CD4-positive, alpha-beta T cell treated with Interleukin-4 for 1 hour (primary cell): ENCODE results near the gene IGSF9B.

Experiments used
- DNase-seq, 2 donors: peaks; one replicate each; pipeline ENCODE4 v3.0.0-alpha.2; 2020 to 2022

The IGSF9B gene

DNA sequence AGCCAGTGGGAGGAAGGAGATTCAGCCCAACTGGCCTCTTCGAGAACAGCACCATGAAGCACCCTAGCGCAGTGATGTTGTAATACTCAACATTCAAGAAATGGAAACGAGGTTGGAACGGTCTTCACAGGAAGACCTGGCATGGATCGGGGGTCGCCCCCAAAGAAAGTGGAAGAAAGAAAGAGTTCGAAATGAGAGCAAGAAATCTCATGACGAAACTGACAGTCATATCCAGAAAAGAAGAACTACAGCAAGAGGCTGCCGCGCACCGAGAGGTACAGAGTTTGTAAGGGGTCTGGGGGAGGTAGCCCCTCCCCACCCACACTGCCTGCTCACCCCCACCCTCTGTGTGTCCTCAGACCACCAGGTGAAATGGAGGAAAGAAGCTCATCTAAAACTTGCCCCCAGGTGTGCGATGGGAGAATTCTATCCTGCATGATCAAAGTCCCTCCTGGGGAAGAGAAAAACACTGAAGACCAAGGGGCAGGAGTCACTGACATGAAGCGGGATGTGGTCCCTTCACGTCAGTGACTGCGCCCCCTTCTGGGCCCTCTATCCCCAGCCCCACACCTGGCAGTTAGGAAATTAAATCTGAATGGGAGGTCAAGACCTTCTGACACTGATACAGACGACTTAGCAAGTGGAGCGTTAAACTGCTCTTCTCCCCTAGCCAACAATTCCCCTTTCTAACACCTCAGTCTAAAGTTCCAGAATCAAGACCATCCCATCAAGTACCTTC, 58.6 kb downstream of the IGSF9B start:
- DNase-seq = no peak

DNA sequence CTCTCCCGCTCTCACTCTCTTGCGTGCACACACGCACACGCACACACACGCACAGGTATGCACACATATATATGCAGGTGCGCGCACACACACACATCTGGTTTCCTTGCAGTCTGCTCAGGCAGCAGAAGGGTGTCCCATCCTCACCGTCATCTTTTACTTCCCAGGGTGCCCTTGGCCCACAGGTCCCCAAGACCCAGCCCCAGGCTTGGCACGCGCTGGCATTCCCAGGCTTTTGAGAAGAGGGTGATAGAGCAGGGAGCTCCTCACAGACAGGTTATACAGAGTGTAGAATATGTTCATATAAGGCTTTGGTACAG, 59.5 kb downstream of the IGSF9B start:
- no peak for DNase-seq

GRCh38 chr11:133896642-133897330, 60.0 kb downstream of the IGSF9B start:
- DNase-seq = no peak

- DNase-seq = no peak
Observed at GRCh38 chr11:133896028-133896427, 60.7 kb downstream of the IGSF9B start.

GRCh38 chr11:133895551-133895950, 61.2 kb downstream of the IGSF9B start:
- DNase-seq = no peak

GRCh38 chr11:133895061-133895479, 61.7 kb downstream of the IGSF9B start:
- DNase-seq = no peak

GRCh38 chr11:133893381-133893780, 63.4 kb downstream of the IGSF9B start:
- DNase-seq = no peak

DNA sequence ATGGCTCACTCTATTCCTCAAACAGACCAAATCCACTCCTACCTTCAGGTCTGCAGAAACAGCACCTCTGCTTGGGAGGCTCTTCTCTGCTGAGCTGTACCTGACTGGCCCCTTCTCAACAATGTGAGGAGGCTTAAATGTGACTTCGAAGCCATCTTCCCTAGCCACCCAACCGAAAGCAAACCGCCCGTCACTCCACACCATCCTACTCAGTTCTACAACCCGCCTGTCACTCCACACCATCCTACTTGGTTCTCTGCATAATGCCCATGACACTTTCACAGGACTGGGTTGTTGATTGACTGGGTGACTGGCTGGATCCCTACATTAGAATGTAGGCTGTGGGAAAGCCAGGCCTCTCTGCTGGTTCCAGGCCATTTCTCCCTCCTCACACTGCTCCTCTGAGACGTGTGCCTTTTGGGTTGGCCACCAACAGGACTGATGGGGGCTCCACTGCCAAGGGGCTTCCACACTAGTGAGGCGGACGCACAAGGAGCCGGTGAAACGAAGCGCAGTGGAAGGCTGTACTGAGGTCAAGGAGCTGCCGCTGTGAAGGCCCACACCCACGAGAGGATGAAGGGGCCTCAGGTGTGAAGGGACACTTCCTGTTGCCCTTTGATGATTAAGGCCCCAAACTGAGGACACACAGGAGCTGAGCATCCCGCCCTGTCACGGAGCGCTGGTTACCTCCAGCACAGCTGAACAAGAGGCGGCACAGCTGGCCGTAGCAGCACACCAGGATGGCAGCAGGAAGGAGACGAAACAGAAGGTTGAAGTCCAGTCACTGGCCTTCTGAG, 64.0 kb downstream of the IGSF9B start:
- no peak for DNase-seq

DNA sequence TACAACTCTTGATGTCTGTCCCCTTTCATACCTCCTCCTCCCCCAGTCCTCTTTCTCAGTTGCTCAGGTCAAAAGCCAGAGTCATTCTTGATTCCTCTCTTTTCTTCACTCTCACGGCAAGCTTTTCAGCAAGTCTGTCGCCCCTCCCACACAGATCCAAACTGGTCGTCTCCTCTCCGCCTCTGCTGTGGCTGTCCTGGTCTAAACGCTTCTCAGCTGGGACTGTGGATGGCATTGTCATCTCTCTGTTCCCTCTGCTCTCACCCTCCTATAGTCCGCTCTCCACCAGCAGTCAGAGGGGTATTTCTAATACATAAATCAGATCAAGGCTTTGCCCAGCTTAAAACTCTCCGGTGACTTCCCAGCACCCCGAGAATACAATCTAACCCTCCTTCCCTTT, 64.6 kb downstream of the IGSF9B start:
- no peak for DNase-seq

- no peak for DNase-seq
Observed at GRCh38 chr11:133889893-133890292, 66.9 kb downstream of the IGSF9B start.

GRCh38 chr11:133889188-133889587, 67.6 kb downstream of the IGSF9B start:
- DNase-seq = no peak

DNA sequence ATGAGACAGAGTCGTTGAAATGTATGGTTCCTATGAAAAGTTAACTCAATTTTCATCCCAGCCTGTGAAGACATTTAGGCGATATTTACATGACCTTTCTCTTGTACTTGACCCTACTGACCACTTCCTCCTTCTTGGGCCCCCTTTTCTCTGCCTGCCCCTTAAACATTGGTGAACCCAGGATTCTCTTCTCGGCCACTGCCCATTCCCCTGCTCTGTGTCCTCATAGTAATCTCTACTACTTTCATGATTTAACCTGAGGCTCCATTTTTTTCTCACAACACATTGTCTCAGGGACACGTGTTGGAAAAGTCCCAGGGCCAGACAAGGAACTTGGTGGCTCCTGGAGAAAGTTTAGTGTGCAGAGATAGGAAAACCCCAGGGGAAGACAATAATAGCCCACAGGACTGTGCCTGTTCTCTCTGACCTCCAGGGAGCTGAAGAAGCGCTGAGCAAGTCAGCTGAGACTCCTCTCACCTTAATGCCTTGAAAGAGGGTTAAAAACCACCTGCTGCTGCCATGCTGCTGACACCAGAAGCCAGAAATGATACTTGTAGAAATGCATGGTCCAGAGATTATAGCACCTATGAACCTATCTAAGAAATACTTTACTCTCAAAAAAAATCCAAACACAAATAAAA, 69.0 kb downstream of the IGSF9B start:
- DNase-seq = no peak

- no peak for DNase-seq
Observed at GRCh38 chr11:133886029-133886428, 70.7 kb downstream of the IGSF9B start.

DNA sequence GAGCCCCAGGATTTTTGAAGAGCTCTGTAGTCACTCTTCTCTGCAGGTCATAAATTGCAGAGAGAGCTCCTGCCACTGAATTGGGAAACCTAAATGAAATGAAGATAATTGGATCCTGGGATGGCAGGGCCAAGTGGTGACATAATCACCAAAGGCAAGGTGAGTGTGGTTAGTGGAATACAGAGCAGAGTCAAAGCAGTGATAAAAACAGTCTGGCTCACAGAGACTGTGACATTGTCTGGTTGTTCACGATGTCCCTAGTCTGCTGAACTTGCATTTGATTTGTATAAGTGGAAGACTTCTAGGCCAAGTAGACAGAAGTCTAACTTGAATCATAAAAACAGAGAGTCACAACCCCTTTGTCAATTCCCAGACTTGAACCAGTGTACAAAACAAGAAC, 84.6 kb downstream of the IGSF9B start:
- DNase-seq = no peak

DNA sequence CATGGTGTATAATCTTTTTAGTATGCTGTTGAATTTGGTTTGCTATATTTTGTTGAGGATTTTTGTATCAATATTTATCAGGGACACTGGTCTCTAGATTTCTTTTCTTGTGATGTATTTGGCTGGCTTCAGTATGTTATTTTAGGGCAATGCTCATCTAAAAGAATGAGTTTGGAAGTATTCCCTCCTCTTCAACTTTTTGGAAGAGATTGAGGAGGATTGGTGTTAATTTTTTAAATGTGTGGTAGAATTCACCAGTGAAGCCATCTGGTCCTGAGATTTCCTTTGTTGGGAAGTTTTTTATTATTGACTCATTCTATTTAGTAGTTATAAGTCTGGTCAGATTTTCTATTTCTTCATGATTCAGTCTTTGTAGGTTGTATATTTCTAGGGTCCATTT, 89.3 kb downstream of the IGSF9B start:
- DNase-seq = no peak

GRCh38 chr11:133865466-133865865, 91.3 kb downstream of the IGSF9B start:
- no peak for DNase-seq

- no peak for DNase-seq
Observed at GRCh38 chr11:133864756-133865155, 92.0 kb downstream of the IGSF9B start.

- DNase-seq = no peak
Observed at GRCh38 chr11:133860151-133860550, 96.6 kb downstream of the IGSF9B start.
